K562 (cell line): ENCODE results near the gene RAB13. TPM values are rescaled to one million over a fixed set of nuclear protein-coding genes. Genes with fewer than 3 reads are reported as not detected.
A peak's percentile ranks its signal among the peaks of the same experiment; 100 is the strongest.

ENCODE experiments used
- BACH1 ChIP-seq: fragments of 200-800 bp; sonication (Bioruptor generic); IDR thresholded peaks from 2 replicates; pipeline ENCODE4 v1.6.1; 2016; ENCODE audit warnings: missing genetic modification characterization, missing compliant biosample characterization
- CBFA2T3 ChIP-seq: fragments of 450-650 bp; IDR thresholded peaks from 2 replicates; pipeline ENCODE4 v1.6.1; 2017
- CHD2 ChIP-seq: IDR thresholded peaks from 2 replicates; pipeline ENCODE4 v1.6.1; 2011; ENCODE audit warnings: low read depth, low read length
- CREB3 ChIP-seq: fragments of 450-650 bp; conservative IDR thresholded peaks from 2 replicates; pipeline ENCODE4 v1.6.1; 2016; ENCODE audit warnings: missing genetic modification characterization, low read depth, mild to moderate bottlenecking, missing compliant biosample characterization, moderate library complexity
- CREM ChIP-seq: IDR thresholded peaks from 2 replicates; pipeline ENCODE4 v1.6.1; 2014; ENCODE audit warnings: antibody characterized with exemption, low read depth
- E2F3 ChIP-seq: fragments of 250-450 bp; sonication (Bioruptor Pico); IDR thresholded peaks from 2 replicates; pipeline ENCODE4 v1.4.0; 2020; ENCODE audit warnings: mild to moderate bottlenecking
- FOS ChIP-seq: IDR thresholded peaks from 3 replicates; pipeline ENCODE4 v1.6.1; 2011; ENCODE audit not compliant: insufficient read length; ENCODE audit errors: extremely low read depth
- GATAD2A ChIP-seq: fragments of 450-650 bp; IDR thresholded peaks from 2 replicates; pipeline ENCODE4 v1.6.1; 2017
- HEY1 ChIP-seq: fragments of 250-450 bp; sonication (Bioruptor Pico); IDR thresholded peaks from 2 replicates; pipeline ENCODE4 v1.5.0; 2020; ENCODE audit warnings: mild to moderate bottlenecking, moderate library complexity, borderline replicate concordance
- HMGXB4 ChIP-seq: sonication (generic); formaldehyde crosslinking; IDR thresholded peaks from 2 replicates; pipeline ENCODE4 v1.8.1; 2023; ENCODE audit warnings: mild to moderate bottlenecking, missing genetic modification reagents
- MBD2 ChIP-seq: sonication (generic); IDR thresholded peaks from 2 replicates; pipeline ENCODE4 v1.6.1; 2016; ENCODE audit warnings: low read depth, borderline replicate concordance
- MCM3 ChIP-seq: fragments of 450-650 bp; IDR thresholded peaks from 2 replicates; pipeline ENCODE4 v1.6.1; 2016
- NFATC3 ChIP-seq: fragments of 450-650 bp; IDR thresholded peaks from 2 replicates; pipeline ENCODE4 v1.6.1; 2017; ENCODE audit warnings: mild to moderate bottlenecking
- OTX1 ChIP-seq: fragments of 450-650 bp; formaldehyde crosslinking; IDR thresholded peaks from 2 replicates; pipeline ENCODE4 v1.4.0; 2022; ENCODE audit warnings: mild to moderate bottlenecking
- SIN3B ChIP-seq: fragments of 450-650 bp; IDR thresholded peaks from 2 replicates; pipeline ENCODE4 v1.6.1; 2017; ENCODE audit warnings: low read depth, mild to moderate bottlenecking, moderate library complexity
- SMARCC2 ChIP-seq: fragments of 450-650 bp; IDR thresholded peaks from 2 replicates; pipeline ENCODE4 v1.6.1; 2017; ENCODE audit warnings: antibody characterized with exemption, moderate library complexity, mild to moderate bottlenecking, low read depth
- SNIP1 ChIP-seq: fragments of 450-650 bp; IDR thresholded peaks from 2 replicates; pipeline ENCODE4 v1.7.1; 2017; ENCODE audit warnings: low read depth, mild to moderate bottlenecking
- ZBTB7A ChIP-seq: IDR thresholded peaks from 2 replicates; pipeline ENCODE4 v1.6.1; 2011; ENCODE audit warnings: low read depth, mild to moderate bottlenecking, low read length, moderate library complexity, borderline replicate concordance; ENCODE audit not compliant: control insufficient read depth
- ZC3H8 ChIP-seq: fragments of 450-650 bp; IDR thresholded peaks from 2 replicates; pipeline ENCODE4 v1.6.1; 2017
- ZKSCAN3 ChIP-seq: fragments of 250-450 bp; sonication (Bioruptor Pico); IDR thresholded peaks from 2 replicates; pipeline ENCODE4 v1.4.0; 2020
- ZNF431 ChIP-seq: sonication (generic); formaldehyde crosslinking; IDR thresholded peaks from 2 replicates; pipeline ENCODE4 v1.8.0; 2022; ENCODE audit warnings: mild to moderate bottlenecking, missing genetic modification reagents
- ZNF644 ChIP-seq: fragments of 200-800 bp; sonication (Bioruptor generic); IDR thresholded peaks from 2 replicates; pipeline ENCODE4 v1.6.1; 2016; ENCODE audit warnings: low read depth, missing genetic modification characterization, missing compliant biosample characterization
- polyA plus RNA-seq, 8 experiments: library from polyadenylated mRNA; depleted of rRNA in 4 of 8; stranded (reverse) in 5 of 8; unstranded in 3 of 8; fragments of >200 nt; fragmentation: Nextera tagmentation in 2 of 8; fragmentation: Illumina TruSeq in 1 of 8; extraction: Ambion mirVana in 2 of 8; extraction: Trizol in 1 of 8; gene quantifications; 2 replicates each; pipeline versions ENCODE4 v1.2.1 to v1.2.3, GENCODE V29; 2011 to 2014; ENCODE audit warnings: inconsistent platforms in 1 of 8, missing spikeins in 1 of 8
- total RNA-seq, 7 experiments: library from RNA; depleted of rRNA in 6 of 7; stranded (reverse); fragments of >200 nt in 6 of 7; fragmentation: Illumina TruSeq in 2 of 7; extraction: Trizol in 2 of 7; gene quantifications; 2 replicates each; pipeline versions ENCODE4 v1.2.1 to v1.2.3, GENCODE V29; 2011 to 2021; ENCODE audit warnings: low replicate concordance in 1 of 7
- TF ChIP-seq, protein P1 (sequence below): sonication (generic); formaldehyde crosslinking; IDR thresholded peaks from 2 replicates; pipeline ENCODE4 v1.8.0; 2022; ENCODE audit warnings: mild to moderate bottlenecking, missing genetic modification reagents

Gene RAB13
- total and polyA plus RNA-seq, 9 of the 15 experiments (the other 6 are each of a cell fraction or from before 2014, with no cell fraction given), result 22.3 to 100 (median 39.8) TPM

DNA sequence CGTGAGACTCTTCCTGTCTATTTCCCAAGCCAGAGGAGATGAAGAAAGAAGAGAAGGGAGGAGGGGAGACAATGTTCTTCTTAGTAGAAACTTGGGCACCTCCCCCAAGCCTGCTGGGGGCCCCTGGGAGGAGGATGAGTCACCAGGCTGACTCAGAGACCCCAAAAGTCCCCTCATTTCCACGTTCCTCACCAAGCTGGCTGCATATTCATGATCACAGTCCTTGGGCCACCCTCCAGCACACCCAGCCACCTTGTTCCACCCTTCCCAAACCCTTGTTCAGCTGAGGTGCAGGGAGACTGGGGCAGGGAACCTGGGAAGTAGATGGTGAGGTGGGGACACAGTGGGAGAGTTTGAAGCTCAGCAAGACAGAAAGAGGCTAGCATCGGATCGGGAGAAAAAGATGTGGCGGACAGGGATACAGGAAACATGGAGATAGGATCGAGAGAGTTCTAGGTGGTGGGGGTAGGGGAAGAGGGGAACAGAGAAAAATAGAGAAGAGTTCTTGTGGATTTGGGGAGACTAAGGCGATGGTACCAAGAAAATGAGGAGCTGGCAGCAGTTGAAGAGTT is 712 bp downstream of the RAB13 start (continued):
- TF ChIP-seq ZBTB7A (peak; percentile 98), CHD2 (no peak), OTX1 (CRISPR knock-in tag) (no peak), MBD2 (no peak), FOS (peak; percentile 49), ZC3H8 (0 out of 2 replicates have a peak, but pooled peaks have one; percentile 61), CREB3 (tag) (no peak), MCM3 (no peak), CBFA2T3 (0 out of 2 replicates have a peak, but pooled peaks have one; percentile 18), SMARCC2 (peak; percentile 68; the same call in 1 of the 2 replicates), HEY1 (CRISPR knock-in tag) (no peak), ZNF431 (CRISPR knock-in tag) (no peak), SNIP1 (no peak), NFATC3 (no peak), GATAD2A (peak; percentile 67; the same call in 1 of the 2 replicates), CREM (0 out of 2 replicates have a peak, but pooled peaks have one; percentile 26), ZKSCAN3 (no peak), BACH1 (tag) (no peak), HMGXB4 (CRISPR knock-in tag) (no peak), E2F3 (CRISPR knock-in tag) (no peak), SIN3B (no peak), ZNF644 (no peak)
- TF ChIP-seq, protein P1, sequence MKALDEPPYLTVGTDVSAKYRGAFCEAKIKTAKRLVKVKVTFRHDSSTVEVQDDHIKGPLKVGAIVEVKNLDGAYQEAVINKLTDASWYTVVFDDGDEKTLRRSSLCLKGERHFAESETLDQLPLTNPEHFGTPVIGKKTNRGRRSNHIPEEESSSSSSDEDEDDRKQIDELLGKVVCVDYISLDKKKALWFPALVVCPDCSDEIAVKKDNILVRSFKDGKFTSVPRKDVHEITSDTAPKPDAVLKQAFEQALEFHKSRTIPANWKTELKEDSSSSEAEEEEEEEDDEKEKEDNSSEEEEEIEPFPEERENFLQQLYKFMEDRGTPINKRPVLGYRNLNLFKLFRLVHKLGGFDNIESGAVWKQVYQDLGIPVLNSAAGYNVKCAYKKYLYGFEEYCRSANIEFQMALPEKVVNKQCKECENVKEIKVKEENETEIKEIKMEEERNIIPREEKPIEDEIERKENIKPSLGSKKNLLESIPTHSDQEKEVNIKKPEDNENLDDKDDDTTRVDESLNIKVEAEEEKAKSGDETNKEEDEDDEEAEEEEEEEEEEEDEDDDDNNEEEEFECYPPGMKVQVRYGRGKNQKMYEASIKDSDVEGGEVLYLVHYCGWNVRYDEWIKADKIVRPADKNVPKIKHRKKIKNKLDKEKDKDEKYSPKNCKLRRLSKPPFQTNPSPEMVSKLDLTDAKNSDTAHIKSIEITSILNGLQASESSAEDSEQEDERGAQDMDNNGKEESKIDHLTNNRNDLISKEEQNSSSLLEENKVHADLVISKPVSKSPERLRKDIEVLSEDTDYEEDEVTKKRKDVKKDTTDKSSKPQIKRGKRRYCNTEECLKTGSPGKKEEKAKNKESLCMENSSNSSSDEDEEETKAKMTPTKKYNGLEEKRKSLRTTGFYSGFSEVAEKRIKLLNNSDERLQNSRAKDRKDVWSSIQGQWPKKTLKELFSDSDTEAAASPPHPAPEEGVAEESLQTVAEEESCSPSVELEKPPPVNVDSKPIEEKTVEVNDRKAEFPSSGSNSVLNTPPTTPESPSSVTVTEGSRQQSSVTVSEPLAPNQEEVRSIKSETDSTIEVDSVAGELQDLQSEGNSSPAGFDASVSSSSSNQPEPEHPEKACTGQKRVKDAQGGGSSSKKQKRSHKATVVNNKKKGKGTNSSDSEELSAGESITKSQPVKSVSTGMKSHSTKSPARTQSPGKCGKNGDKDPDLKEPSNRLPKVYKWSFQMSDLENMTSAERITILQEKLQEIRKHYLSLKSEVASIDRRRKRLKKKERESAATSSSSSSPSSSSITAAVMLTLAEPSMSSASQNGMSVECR, result 0 out of 2 replicates have a peak, but pooled peaks have one; percentile 22
